GM12801 (cell line): Measurements from ENCODE around the gene PEAK3.

Experiments used
- TF ChIP-seq, protein P1 (sequence below): IDR thresholded peaks from one replicate; pipeline ENCODE4 v1.5.1; 2011; ENCODE audit warnings: control low read depth; ENCODE audit not compliant: insufficient read length; ENCODE audit errors: extremely low read depth

PEAK3 gene

DNA sequence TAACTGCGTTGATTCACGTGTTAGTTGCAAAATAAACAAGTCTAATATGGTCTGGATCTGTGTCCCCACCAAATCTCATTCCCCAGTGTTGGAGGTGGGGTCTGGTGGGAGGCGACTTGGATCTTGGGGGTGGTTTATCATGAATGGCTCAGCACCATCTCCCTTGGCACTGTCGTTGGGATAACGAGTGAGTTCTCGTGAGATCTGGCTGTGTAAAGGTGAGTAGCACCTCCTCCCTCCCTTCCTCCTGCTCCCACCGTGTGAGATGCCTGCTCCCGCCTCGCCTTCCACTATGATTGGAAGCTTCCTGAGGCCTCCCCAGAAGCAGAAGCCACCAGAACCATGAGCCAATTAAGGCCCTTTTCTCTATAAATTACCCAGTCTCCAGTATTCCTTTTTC, 4.8 kb downstream of the PEAK3 start:
- TF ChIP-seq, protein P1, sequence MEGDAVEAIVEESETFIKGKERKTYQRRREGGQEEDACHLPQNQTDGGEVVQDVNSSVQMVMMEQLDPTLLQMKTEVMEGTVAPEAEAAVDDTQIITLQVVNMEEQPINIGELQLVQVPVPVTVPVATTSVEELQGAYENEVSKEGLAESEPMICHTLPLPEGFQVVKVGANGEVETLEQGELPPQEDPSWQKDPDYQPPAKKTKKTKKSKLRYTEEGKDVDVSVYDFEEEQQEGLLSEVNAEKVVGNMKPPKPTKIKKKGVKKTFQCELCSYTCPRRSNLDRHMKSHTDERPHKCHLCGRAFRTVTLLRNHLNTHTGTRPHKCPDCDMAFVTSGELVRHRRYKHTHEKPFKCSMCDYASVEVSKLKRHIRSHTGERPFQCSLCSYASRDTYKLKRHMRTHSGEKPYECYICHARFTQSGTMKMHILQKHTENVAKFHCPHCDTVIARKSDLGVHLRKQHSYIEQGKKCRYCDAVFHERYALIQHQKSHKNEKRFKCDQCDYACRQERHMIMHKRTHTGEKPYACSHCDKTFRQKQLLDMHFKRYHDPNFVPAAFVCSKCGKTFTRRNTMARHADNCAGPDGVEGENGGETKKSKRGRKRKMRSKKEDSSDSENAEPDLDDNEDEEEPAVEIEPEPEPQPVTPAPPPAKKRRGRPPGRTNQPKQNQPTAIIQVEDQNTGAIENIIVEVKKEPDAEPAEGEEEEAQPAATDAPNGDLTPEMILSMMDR: no peak

DNA sequence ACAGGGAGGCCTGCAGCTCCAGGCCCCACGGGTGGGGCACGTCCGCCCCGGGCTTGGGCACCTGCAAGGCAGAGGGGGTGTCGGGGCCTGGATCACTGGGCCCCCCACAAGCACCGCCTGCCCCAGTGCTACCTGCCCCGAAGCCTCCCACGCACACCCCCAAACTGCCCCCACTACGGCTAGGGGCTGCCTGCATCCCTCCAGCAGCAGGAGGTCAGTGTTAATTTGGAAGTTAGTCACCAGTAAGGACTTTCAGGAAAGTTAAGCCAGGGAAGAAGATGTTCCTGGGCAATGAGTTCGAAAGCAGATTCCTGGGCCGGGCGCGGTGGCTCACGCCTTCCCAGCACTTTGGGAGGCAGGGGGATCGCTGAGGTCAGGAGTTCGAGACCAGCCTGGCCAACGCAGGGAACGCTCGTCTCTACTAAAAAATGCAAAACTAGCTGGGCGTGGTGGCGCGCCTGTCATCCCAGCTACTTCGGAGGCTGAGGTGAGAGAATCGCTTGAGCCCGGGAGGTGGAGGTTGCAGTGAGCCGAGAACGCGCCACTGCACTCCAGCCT, 5.5 kb downstream of the PEAK3 start:
- TF ChIP-seq, protein P1: no peak

DNA sequence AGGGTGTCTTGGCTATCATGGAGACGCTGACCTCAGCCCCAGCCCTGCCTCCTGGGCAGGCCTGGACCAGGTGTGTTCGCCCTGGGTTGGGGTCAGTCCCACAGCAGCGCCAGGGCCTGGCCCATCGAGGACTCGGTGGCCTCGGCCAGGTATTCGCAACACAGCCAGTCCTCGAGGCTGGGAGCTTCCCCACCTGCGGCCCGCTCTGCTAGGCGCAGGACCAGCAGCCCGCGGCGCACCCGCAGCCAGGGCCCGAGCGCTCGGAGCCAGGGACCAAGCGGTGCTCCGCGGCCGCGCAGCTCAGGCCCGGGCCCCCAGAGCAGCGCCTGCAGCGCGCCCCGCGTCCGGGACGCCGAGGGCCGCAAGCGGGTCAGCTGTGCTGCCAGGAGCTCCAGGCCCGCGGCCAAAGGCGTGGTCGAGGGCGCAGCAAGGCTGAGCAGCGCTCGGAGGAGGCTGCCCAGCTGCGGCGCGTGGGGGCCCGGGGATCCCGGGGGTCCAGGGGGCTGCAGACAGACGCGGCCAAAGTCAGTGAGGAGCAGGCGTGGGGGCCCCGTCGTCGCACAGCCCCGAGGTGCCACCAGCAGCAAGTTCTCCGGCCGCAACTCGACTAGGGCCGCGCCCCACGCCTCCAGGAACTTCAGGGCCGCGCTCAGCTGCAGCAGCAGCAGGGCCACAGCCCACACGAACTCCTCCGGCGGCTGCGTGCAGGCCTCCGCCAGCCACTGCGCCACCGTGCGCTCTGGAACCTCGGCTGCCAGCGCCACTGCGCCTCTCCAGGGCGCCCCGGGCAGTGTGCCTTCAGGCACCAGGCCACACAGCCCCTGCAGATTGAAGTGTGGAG, 6.2 kb downstream of the PEAK3 start:
- TF ChIP-seq, protein P1: no peak

DNA sequence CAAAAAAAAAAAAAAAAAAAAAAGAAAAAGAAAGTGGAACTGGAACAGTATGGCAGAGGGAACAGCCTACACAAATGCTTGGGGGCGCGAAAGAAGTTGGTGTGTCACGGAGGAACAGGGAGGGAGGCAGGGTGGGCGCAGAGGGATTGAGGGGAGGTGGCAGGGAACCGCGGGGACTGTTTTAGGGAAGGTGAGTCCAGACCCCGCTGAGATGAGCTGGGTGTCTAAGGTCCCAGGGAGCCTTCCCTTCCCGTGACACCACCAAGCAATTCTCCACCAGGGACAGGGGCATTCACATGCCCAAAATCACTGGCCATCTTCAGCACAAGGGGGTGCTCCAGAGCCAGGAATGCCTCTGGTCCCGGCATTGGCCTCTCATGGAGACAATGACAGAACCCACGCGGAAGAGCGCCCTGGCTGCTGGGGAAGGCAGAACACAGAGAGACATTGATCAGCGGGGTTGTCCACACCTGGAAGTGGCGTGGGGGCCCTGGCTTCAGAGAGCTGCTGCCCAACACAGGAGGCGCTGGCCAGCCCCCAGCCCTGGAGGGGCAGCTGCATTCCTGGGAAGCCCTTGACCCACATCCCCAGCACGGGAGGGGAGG, 6.9 kb downstream of the PEAK3 start:
- TF ChIP-seq, protein P1: no peak

DNA sequence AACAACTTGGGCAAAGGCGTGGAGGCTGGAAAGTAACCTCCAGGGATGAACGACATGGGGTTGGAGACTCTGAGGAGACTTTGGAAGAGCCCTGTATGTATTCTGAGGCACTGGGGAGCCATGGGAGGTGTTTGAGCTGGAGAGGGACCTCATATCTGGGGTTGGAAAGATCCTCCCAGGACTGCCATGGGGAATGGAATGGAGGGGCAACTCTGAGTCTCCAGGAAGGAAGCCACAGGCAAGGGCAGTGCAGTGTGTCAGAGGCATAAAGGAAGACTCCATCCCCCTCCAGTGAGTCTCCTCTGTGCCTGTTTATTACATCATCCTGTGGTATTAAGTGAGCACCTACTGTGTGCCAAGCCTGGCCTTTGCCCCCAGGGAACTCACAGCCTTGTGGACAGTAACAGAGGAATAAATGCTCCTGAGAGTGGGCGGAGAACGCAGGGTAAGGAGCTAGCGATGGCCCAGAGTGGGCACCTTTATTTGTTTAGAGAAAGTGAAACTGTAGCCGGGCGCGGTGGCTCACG, 7.7 kb downstream of the PEAK3 start:
- TF ChIP-seq, protein P1: no peak

DNA sequence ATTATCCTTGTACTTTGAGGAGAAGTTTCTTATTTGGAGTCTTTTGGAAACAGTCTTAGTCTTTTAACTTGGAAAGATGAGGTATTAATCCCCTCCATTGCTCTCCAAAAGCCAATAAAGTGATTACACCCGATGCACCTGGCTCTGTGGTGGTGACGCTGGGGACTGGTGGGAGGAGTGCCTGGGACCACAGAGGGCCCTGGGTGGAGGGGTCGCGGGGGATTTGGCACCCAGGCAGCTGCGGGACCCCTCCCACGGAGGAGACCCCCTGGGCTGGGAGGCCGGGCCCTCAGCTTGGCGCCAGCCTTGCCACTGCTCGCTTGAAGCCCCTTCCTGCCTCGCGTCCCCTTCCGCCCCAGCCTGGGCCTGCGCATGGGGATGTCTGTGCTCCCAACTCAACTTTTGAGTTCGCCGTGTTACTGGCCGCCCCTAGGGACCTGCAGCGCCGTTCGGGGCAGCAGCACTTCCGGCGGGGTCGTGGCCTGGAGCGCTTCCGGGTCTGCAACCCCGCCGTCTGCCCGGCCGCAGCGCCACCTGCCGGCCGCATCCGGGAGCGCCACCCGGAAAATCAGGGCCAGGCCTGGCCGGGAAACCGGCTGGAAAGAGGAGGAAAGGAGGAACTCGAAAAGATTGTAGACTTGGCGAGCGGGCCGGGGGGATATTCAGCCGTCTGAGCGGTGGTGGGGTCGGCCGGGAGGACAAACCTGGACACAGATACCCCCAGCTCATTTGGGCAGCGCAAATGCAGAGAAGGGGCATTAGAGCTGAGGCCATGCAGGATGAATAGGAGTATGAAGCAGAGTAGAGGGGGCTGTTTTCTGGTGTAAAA, 8.4 kb downstream of the PEAK3 start:
- TF ChIP-seq, protein P1: no peak
